Femur (tissue), 1 donor: ENCODE results near the gene ICE2.
"Not testable (repeated sequence)": the region's sequence is repeated elsewhere in the genome, so short reads cannot be mapped to it uniquely, and the experiment has no call there.

Source experiments
- DNase-seq: peaks from one replicate; pipeline ENCODE4 v3.0.0-alpha.2; 2017

ICE2 gene

GRCh38 chr15:60442031-60442650, 36.8 kb downstream of the ICE2 start:
- DNase-seq = no peak

GRCh38 chr15:60441331-60441730, 37.6 kb downstream of the ICE2 start:
- no peak for DNase-seq

- DNase-seq = no peak
Measured at GRCh38 chr15:60438646-60439045, 40.3 kb downstream of the ICE2 start.

- DNase-seq = no peak
Measured at GRCh38 chr15:60428935-60429334, 50.0 kb downstream of the ICE2 start.

DNA sequence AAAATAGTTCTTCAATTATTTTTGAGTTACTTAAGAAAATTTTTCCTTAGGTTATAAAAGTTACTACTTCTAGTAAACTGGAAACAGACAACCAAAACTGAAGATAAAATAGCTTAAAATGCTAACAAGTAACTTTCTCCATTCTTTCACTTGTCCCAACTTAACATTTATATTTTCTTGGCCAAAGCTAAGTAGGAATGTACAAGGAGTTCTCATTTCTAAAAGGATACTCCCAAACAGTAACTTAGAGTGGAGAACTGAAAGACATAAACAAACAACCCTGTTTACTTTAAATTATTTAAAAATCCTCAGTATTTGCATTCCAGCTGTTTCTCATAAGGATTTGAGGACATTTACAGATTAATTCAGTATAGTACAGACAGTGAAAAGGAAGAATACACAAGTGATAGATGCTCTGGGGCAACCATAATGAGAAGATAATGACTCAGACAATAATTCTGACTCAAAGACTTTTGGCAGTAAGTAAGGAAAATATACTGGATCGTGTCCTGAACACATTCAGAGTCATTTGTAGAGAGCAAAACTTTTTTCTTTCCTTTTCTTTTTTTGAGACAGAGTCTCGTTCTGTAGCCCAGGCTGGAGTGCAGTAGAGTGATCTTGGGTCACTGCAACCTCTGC, 52.0 kb downstream of the ICE2 start:
- no peak for DNase-seq

DNA sequence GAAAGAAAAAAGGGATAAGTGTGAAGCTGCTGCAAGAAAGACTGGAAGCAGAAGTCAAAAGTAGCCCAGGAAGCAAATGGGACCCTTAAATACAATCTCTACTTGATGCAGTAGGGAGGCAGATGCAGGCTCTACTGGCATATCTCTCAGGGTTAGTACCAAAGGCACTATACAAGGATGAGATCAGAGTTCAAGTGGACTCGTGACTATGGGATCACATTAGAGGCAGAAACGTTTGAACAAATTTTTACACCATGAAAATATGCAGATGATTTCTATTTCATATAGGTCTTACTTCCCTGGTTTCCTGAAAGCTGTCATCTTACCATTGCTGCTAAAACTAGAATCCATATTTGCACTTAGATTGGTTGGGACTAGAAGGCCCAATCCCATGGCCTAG, 53.5 kb downstream of the ICE2 start:
- no peak for DNase-seq

DNA sequence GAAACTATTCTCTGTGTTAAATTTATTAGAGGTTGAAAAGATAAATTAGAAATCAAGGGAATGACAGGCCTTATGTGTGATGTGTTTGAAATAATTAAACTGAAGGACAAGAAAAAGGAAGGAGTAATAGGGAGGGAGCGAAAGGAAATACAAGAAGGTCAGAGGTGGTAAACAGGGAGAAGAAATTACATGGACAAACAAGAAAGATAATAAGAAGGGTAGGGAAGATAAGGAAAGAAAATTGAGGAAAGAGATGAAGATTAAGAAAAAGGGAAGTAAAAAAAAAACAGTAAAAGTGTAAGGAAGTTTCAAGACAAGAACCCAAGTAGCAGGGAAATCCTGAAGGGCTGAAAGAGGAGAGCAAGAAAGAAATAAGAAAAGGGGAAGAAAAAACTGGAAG, 54.9 kb downstream of the ICE2 start:
- DNase-seq = no peak

GRCh38 chr15:60423537-60423936, 55.4 kb downstream of the ICE2 start:
- peak; percentile 84 for DNase-seq

DNA sequence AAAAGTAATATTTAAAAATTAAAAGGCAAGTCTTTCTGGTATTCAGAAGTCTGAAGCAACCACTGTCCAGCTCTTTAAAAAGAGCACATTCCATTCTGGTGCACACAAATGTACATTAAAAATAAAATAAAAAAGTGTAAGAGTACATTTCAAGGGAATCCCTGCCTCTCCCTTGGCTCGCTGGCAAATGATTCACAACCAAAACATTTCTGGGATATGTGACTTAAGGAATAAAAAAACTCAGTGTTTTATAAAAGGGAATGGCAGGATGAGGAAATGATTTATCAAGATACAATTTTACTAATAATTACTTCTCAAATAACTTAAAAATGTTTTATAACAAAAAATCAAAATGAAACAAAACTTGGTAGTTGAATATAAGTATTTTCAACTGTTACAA, 57.4 kb downstream of the ICE2 start:
- no peak for DNase-seq

- no peak for DNase-seq
Measured at GRCh38 chr15:60420203-60420716, 58.7 kb downstream of the ICE2 start.

DNA sequence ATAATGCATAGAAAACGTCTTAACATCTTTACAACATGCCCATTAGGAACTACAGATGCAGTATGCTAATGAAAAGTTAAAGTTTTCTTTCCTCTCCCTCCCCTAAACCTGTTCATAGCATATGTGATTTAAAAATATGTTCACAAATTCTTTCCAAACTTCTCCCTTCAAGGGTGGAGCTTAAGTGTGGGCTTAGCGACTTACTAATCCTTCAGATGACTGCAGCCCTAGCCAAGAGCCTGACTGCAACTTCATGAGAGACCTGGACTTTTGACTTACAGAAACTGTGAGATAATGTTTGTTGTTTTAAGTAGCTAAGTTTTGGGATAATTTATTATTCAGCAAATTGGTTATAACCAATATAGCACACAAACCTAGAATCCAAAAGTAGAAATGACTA, 59.2 kb downstream of the ICE2 start:
- no peak for DNase-seq

GRCh38 chr15:60418096-60418495, 60.8 kb downstream of the ICE2 start:
- DNase-seq = no peak

- DNase-seq = no peak
Measured at GRCh38 chr15:60417112-60417511, 61.8 kb downstream of the ICE2 start.

DNA sequence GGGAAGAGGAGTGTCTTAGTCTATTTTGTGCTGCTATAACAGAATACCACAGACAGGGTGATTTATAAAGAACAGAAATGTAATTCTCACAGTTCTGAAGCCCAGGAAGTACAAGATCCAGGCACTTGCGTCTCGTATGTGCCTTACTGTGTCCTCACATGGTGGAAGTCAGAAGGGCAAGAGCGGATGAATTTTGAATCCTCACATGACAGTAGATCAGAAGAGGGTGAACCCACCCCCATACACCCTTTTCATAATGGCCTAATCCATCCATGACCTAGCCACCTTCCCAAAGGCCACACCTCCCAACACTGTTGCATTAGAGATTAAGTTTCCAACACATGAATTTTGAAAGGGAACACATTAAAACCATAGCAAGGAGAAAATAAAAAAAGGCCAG, 62.5 kb downstream of the ICE2 start:
- no peak for DNase-seq

- DNase-seq = no peak
Measured at GRCh38 chr15:60414016-60414682, 64.8 kb downstream of the ICE2 start.

DNA sequence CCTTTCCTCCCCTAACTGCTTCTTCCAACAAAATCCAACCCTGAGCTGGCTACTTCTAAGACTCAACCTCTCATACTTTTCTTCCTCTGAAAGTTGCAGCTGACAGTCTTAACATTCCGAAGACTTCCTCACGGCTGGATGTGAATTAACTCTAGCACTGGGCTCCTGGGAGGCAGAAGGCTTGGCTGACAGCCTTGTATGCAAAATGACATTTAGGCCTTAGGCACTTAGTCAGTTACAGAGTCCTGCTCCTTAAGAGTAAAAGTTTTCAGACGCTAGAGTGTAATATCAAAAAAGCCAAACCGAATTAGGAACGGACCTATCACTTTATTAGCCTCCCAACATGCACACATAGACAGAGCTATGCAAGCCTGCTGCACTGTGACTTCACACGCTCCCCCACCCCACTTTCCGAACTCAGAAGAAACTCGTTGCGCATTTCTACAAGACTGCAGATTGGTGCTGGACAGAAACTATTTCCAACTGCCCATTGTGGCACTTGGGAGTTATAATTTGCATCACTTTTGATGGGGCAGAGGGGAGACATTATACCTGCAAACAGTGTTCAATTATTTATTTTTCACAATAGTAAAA, 65.6 kb downstream of the ICE2 start:
- peak; percentile 45 for DNase-seq

- DNase-seq = not testable (repeated sequence)
Measured at GRCh38 chr15:60412807-60413206, 66.1 kb downstream of the ICE2 start.

DNA sequence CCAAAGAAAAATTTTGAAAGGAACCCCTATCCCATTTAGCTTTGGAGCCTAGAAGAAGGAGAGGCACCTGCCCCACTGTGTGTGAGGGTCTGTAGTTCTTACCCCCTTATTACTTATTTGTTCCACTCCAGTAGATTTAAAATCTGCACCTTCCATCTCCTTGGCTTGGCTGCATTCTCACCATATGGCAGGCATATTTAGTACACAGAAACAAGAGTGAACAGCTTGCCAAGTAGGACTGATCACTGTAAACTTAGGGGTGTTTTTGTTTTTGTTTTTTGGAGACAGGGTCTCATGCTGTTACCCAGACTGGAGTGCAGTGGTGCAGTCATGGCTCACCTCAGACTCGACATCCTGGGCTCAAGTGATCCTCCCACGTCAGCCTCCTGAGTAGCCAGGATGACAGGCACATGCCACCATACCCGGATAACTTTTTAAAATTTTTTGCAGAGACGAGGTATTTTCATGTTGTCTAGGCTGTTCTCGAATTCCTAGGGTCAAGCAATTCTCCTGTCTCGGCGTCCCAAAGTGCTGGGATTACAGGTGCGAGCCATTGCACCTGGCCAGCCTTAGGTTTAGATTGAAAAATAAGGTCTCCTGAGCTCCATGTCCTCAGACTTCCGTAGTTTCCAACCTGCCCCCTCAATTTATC, 67.0 kb downstream of the ICE2 start:
- no peak for DNase-seq

DNA sequence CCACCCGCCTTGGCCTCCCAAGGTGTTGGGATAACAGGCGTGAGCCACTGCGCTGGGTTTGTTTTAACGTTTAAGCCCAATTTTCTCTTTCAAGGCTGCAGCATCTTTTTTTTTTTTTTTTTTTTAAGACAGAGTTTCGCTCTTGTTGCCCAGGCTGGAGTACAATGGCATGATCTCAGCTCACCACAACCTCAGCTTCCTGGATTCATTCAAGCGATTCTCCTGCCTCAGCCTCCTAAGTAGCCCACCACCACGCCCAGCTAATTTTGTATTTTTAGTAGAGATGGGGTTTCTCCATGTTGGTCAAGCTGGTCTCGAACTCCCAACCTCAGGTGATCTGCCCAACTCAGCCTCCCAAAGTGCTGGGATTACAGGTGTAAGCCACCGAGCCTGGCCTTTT, 68.6 kb downstream of the ICE2 start:
- not testable (repeated sequence) for DNase-seq

- DNase-seq = no peak
Measured at GRCh38 chr15:60408463-60408981, 70.4 kb downstream of the ICE2 start.

DNA sequence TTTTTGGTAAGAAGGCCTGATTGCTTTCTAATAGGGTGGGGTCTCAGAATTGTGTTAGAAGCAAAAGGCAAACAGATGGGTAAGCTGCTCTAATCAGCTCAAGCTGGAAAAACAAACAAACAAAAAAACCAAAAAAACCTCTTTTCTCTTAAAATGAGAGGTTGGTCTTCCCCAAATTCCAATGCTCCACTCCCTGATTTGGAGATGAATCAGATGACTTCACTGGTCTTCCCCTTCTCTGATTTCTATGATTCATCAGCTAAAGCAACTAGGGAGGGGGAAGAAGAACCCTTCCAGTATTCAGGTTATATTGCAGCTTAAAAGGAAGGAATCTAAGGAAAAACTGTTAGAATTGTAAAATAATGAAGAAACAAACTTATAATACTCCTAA, 71.5 kb downstream of the ICE2 start:
- DNase-seq = no peak

GRCh38 chr15:60406513-60407414, 72.2 kb downstream of the ICE2 start:
- no peak for DNase-seq
